ENCODE data around the gene BCL10.

The BCL10 gene

GRCh38 chr1:85278853-85279314 is 2.5 kb upstream of the BCL10 start (continued):
- TF ChIP-seq ZNF214 (tag by site-specific recombination; IDR thresholded peaks at IDR 0.05; ENCODE audit: borderline replicate concordance) (no peak), ZNF785 (tag by site-specific recombination; IDR thresholded peaks at IDR 0.05) (no peak), ZNF629 (tag by site-specific recombination; IDR thresholded peaks at IDR 0.05) (peak; percentile 73), RBAK (tag by site-specific recombination; IDR thresholded peaks at IDR 0.05) (no peak), FEZF1 (tag by site-specific recombination; IDR thresholded peaks at IDR 0.05) (peak; percentile 88), ZNF549 (tag by site-specific recombination; IDR thresholded peaks at IDR 0.05) (no peak), ZNF140 (tag by site-specific recombination; IDR thresholded peaks at IDR 0.05) (no peak), ZBTB48 (tag by site-specific recombination; IDR thresholded peaks at IDR 0.05) (no peak), ZNF530 (tag by site-specific recombination; IDR thresholded peaks at IDR 0.05; ENCODE audit: low read depth) (no peak), ZBTB21 (tag by site-specific recombination; IDR thresholded peaks at IDR 0.05) (no peak), ZBTB20 (tag by site-specific recombination; IDR thresholded peaks at IDR 0.05) (peak; percentile 35; the same call in 1 of the 2 replicates), WT1 (tag by site-specific recombination; IDR thresholded peaks at IDR 0.05) (peak; percentile 93), GLIS2 (tag by site-specific recombination; IDR thresholded peaks at IDR 0.05) (no peak), MEIS1 (CRISPR knock-in tag; IDR thresholded peaks at IDR 0.05; ENCODE audit: borderline replicate concordance) (0 out of 2 replicates have a peak, but pooled peaks have one; percentile 12), ZBTB26 (tag by site-specific recombination; optimal IDR thresholded peaks at IDR 0.05) (no peak), ZNF211 (tag by site-specific recombination; IDR thresholded peaks at IDR 0.05; ENCODE audit: low read depth) (no peak), ZNF169 (tag by site-specific recombination; IDR thresholded peaks at IDR 0.05) (no peak), OSR2 (tag by site-specific recombination; IDR thresholded peaks at IDR 0.05) (peak; percentile 71), ZNF610 (tag by site-specific recombination; IDR thresholded peaks at IDR 0.05; ENCODE audit: borderline replicate concordance) (no peak), ZNF23 (tag by site-specific recombination; IDR thresholded peaks at IDR 0.05; ENCODE audit: borderline replicate concordance) (no peak), ZNF558 (tag by site-specific recombination; IDR thresholded peaks at IDR 0.05) (no peak), ZFP41 (tag by site-specific recombination; IDR thresholded peaks at IDR 0.05; ENCODE audit: borderline replicate concordance) (no peak), SP7 (tag by site-specific recombination; IDR thresholded peaks at IDR 0.05) (peak; percentile 81), ZNF366 (tag by site-specific recombination; conservative IDR thresholded peaks at IDR 0.05) (0 out of 2 replicates have a peak, but pooled peaks have one; percentile 31), ZNF701 (tag by site-specific recombination; IDR thresholded peaks at IDR 0.05) (no peak), ZNF274 (IDR thresholded peaks at IDR 0.05; ENCODE audit: low read length) (no peak), ZNF274 (tag by site-specific recombination; IDR thresholded peaks at IDR 0.05; ENCODE audit: borderline replicate concordance) (no peak), ZNF350 (tag by site-specific recombination; IDR thresholded peaks at IDR 0.05) (no peak), REPIN1 (tag by site-specific recombination; IDR thresholded peaks at IDR 0.05; ENCODE audit: low read depth) (no peak), HOXC10 (CRISPR knock-in tag; IDR thresholded peaks at IDR 0.05) (no peak), ZFP3 (tag by site-specific recombination; IDR thresholded peaks at IDR 0.05; ENCODE audit: low read depth) (no peak), ZSCAN18 (tag by site-specific recombination; IDR thresholded peaks at IDR 0.05) (no peak), ZNF426 (tag by site-specific recombination; IDR thresholded peaks at IDR 0.05) (no peak), SP3 (tag by site-specific recombination; IDR thresholded peaks at IDR 0.05) (peak; percentile 30; the same call in 1 of the 2 replicates)
- TF ChIP-seq, protein P1, sequence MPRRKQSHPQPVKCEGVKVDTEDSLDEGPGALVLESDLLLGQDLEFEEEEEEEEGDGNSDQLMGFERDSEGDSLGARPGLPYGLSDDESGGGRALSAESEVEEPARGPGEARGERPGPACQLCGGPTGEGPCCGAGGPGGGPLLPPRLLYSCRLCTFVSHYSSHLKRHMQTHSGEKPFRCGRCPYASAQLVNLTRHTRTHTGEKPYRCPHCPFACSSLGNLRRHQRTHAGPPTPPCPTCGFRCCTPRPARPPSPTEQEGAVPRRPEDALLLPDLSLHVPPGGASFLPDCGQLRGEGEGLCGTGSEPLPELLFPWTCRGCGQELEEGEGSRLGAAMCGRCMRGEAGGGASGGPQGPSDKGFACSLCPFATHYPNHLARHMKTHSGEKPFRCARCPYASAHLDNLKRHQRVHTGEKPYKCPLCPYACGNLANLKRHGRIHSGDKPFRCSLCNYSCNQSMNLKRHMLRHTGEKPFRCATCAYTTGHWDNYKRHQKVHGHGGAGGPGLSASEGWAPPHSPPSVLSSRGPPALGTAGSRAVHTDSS (tag by site-specific recombination; IDR thresholded peaks at IDR 0.05): no peak
- TF ChIP-seq, protein P2, sequence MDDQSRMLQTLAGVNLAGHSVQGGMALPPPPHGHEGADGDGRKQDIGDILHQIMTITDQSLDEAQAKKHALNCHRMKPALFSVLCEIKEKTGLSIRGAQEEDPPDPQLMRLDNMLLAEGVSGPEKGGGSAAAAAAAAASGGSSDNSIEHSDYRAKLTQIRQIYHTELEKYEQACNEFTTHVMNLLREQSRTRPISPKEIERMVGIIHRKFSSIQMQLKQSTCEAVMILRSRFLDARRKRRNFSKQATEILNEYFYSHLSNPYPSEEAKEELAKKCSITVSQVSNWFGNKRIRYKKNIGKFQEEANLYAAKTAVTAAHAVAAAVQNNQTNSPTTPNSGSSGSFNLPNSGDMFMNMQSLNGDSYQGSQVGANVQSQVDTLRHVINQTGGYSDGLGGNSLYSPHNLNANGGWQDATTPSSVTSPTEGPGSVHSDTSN (CRISPR knock-in tag; IDR thresholded peaks at IDR 0.05): no peak
- TF ChIP-seq, protein P3, sequence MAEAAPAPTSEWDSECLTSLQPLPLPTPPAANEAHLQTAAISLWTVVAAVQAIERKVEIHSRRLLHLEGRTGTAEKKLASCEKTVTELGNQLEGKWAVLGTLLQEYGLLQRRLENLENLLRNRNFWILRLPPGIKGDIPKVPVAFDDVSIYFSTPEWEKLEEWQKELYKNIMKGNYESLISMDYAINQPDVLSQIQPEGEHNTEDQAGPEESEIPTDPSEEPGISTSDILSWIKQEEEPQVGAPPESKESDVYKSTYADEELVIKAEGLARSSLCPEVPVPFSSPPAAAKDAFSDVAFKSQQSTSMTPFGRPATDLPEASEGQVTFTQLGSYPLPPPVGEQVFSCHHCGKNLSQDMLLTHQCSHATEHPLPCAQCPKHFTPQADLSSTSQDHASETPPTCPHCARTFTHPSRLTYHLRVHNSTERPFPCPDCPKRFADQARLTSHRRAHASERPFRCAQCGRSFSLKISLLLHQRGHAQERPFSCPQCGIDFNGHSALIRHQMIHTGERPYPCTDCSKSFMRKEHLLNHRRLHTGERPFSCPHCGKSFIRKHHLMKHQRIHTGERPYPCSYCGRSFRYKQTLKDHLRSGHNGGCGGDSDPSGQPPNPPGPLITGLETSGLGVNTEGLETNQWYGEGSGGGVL (tag by site-specific recombination; IDR thresholded peaks at IDR 0.05): peak; percentile 66
